DND-41 (cell line): ENCODE results near the gene TNRC6A.

Experiments
- CTCF ChIP-seq: IDR thresholded peaks from 2 replicates; pipeline ENCODE4 v1.5.1; 2012; ENCODE audit warnings: borderline replicate concordance, low read length, moderate library complexity, mild to moderate bottlenecking; ENCODE audit not compliant: poor library complexity, severe bottlenecking; ENCODE audit errors: extremely low read depth
- EZH2 ChIP-seq: IDR thresholded peaks from 3 replicates; pipeline ENCODE4 v1.6.1; 2012; ENCODE audit warnings: borderline replicate concordance, low read depth, mild to moderate bottlenecking, moderate library complexity, low read length, inconsistent platforms; ENCODE audit not compliant: severe bottlenecking

- TF ChIP-seq CTCF, result no peak
- TF ChIP-seq EZH2, result no peak
Measured at GRCh38 chr16:24745791-24746190, 16.3 kb downstream of the TNRC6A start.
